Activated CD4-positive, alpha-beta T cell treated with anti-CD3 and anti-CD28 coated beads, Interleukin-2, amount 50 U/mL, for 48 hours (primary cell): ENCODE data around the gene GATAD1.
A peak's percentile ranks its signal among the peaks of the same experiment; 100 is the strongest.
"Not testable (repeated sequence)": the region's sequence is repeated elsewhere in the genome, so short reads cannot be mapped to it uniquely, and the experiment has no call there.

Source experiments
- DNase-seq, 2 experiments: peaks; one replicate each; pipeline ENCODE4 v3.0.0-alpha.2; 2020

The GATAD1 gene

DNA sequence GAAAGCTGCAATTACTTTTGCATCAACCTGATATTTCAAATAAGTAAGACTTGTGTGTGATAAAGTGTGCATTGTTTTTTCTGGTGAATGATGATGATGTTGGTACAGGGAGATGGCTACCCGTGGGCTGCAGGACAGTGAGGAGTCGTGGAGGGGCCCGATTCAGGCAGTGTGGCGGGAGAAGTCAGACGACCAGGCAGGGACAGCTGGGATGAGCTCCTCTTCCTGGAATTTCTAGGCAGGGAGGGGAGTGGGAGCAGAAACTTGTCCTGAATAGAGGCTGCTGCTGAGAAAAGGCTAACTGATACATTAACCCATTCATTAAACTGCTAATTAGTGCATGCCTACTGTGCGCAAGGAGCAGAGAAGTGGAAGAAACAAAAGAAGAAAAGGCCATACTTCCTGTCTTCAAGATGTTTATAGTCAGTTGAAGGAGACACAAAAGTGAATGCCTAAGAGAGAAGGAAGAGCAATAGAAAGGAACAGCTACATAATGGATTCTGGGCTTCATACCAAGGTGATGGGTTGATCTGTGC, 9.3 kb upstream of the GATAD1 start:
- DNase-seq, result no peak

- not testable (repeated sequence) for DNase-seq
These were observed 4.6 kb upstream of the GATAD1 start for GRCh38 chr7:92442720-92443119.

GRCh38 chr7:92446869-92447344, 375 bp upstream of the GATAD1 start:
- no peak for DNase-seq

DNA sequence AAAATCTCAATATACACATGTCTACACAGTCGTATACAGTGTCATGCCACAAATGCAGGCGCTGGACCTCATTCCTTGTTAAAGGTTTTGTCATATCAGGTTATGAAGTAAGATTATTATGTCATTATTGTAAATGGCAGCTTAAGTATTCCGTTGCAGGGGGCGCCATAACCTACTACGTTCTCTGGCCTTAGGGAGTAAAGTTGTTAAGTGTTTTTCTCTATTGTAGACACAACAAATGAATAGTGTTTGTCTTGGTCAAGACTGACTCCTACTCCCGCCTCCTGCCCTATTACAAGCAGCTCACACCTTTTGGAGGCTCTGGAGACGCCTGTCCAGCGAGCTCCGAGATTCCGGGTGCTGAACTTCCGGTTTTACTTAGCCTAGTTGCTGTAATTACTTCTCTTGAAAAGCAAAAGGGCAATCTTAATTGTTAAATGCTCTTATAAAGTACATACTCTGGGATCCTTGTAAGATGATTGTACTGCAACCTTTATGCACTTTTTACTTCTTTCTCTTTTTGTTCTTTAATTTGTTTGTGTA, 994 bp downstream of the GATAD1 start:
- DNase-seq, result peak; percentile 46 to 59

GRCh38 chr7:92451645-92452044, 4.4 kb downstream of the GATAD1 start:
- no peak for DNase-seq

GRCh38 chr7:92456236-92456635, 9.0 kb downstream of the GATAD1 start:
- DNase-seq, result no peak

DNA sequence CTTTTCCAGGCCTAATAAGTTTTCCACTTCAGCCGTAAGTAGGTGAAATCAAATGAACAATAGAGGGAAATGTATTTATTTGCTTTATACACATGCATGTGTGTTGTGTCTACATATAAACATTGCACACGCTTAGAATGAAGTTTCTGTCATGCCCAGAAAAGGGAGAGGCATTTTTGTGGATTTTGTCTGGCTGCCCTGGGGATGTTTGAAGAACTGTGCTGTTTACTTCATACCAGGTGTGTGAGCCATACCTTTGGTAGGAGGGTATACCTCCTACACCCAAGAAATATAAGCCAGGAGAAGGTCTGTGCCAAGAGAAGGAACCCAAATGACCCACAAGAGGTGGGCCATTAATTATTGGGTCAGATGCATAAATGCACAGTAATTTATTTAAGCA, 12.8 kb downstream of the GATAD1 start:
- DNase-seq, result no peak

- DNase-seq, result no peak
These were observed 13.2 kb downstream of the GATAD1 start for GRCh38 chr7:92460510-92460909.

GRCh38 chr7:92461027-92462003, 14.0 kb downstream of the GATAD1 start:
- peak; percentile 11 to 16 for DNase-seq

DNA sequence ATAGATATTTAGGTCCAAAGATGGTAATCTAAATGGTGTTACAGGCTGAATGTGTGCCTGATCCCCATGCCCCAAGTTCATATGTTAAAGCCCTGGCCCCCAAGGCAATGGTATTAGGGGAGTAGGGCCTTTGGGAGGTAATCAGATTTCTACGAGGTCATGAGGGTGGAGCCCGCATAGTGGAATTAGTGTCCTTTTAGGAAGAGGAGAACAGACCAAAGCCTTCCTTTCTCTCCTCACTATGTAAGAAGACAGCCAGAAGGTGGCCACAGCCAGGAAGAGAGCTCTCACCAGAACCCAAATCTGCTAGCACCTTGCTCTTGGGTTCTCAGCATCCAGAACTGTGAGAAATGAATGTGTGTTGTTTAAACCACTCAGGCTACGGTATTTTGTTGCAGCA, 15.3 kb downstream of the GATAD1 start:
- no peak for DNase-seq

DNA sequence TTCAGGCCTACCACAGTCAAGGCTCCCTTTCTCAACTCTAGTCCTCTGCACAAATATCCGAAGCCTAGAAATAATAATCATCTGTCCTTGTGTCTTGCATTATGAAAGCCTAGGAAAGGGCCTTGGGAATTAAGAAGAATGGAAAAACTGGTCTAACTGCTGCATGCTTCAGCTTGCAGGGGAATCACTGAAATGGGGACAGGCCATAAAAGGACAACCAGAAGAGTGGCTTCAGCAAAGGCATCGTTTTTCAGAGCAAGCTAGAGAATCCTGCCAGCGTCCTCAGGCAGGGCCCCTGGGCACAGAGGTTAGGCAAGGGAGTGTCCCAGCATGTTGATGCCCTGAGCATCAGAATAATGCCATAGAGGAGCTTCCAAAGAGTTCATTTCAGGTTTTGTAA, 17.2 kb downstream of the GATAD1 start:
- no peak for DNase-seq

DNA sequence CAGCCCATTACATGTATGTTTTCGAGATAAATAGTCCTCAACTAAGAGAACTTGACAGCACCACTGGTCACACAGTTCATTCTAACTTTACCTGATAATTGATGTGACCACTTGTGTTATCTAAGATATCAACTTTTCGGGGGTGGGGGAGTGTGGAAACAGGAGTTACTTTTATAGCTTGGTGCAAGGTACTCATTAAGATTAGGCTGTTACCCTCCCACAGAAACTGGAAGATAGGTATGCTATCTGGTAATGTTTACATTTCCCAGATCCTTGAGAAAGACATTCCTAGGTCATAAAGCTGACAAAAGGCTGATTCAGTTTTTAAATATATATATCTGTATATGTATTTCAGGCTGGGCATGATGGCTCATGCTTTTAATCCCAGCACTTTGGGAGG, 19.4 kb downstream of the GATAD1 start:
- DNase-seq, result no peak

GRCh38 chr7:92468589-92468988, 21.3 kb downstream of the GATAD1 start:
- not testable (repeated sequence) for DNase-seq

GRCh38 chr7:92473989-92474388, 26.7 kb downstream of the GATAD1 start:
- not testable (repeated sequence) for DNase-seq

- DNase-seq, result not testable (repeated sequence)
These were observed 28.0 kb downstream of the GATAD1 start for GRCh38 chr7:92475261-92475770.

DNA sequence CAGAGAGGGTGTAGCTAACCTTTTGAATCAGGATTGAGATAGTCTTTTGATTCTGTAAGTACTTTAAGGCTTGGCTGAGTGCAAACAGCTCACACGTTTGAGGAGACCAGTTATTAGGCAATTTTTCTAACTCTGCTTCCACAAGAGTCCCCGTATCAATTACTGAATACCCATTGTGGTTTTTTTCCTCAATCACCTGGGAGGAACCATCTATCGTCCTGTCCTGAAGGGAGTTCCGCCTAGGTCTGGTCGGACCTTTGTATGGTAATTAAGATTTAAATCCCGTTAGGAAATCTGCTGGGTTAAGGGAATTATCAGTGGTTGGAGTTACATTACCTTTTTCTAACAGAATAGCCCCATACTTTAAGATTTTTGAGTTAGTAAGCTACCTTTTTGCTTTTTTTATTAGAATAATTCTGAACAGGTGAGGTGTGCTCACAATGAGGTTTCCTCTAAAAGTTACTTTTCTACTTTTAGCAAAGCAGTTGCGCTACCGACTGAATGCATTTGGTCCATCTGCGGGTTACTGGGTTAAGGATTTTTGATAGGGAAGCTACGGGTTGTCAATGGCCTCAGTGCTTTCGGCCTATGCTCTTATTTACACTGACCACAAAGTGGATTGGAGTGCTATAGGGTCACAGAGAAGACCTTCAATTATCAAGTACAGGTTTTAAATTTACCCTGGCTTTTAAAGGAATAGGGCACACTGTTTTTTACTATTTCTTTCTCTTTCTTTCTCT, 28.7 kb downstream of the GATAD1 start:
- not testable (repeated sequence) for DNase-seq

GRCh38 chr7:92477681-92478080, 30.4 kb downstream of the GATAD1 start, which contains the start of gene ERVW-1:
ERVW-1 (minus strand) TSS chr7:92477946; CDS start chr7:92470381, 7,565 bp downstream.
- DNase-seq, result not testable (repeated sequence)

DNA sequence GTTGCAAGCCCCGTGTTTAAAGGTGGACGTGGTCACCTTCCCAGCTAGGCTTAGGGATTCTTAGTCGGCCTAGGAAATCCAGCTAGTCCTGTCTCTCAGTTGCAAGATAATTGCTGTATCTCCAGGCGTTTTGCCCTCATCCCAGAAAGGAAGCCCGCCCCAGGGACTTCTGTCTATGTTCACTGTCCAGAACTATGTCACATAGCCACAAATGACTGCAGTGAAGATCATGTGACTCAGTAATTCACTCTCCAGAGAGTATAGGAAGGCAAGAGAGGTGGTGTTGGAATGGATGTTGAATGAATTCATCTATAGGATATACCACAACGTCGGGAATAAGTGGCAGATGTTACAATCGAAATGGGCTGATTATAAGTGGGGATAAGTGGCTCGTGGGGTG, 30.8 kb downstream of the GATAD1 start:
- DNase-seq, result no peak

DNA sequence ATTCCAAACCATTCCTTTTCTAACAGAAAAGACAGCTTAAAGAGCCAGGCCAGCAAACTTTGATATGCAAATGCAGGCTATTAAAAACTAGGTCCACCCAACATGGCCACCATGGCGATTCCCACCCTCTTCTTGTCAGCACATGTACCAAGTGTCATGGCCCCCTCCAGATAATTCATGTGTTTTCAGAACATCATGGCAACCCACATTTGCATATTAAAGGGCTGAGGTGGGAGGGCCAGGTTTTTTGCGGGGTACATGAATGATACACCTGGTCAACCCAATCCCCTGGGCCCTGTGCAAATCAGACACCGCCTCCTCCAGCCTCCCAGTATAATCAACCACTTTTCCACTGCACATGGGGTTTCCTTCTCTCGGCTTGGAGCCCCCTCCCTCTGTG, 31.4 kb downstream of the GATAD1 start:
- no peak for DNase-seq

- not testable (repeated sequence) for DNase-seq
These were observed 31.9 kb downstream of the GATAD1 start for GRCh38 chr7:92479146-92479545.

GRCh38 chr7:92483624-92484023, 36.3 kb downstream of the GATAD1 start:
- DNase-seq, result not testable (repeated sequence)

DNA sequence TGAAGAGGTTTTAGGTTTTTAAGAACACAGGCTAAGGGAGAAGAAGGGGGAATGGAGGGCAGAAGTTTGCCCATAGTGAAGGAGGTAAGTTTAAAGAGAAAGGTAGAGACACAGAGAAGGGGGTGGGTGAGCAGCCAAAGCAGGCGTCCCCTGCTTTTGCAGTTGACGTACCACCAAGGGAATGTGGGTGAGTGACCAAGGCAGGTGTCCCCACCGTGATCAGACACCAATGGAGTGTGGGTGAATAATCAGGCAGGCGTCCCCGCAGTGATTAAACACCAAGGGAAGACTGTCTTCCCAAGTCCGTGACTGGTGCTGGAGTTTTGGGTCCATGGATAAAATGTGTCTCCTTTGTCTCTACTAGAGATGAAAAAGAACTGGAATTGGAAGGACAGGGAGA, 36.9 kb downstream of the GATAD1 start:
- DNase-seq, result not testable (repeated sequence)
